GM12874 (cell line): ENCODE results near the gene THSD7B.

Experiments used
- CTCF ChIP-seq: IDR thresholded peaks from 2 replicates; pipeline ENCODE4 v1.5.1; 2011; ENCODE audit warnings: low read depth, mild to moderate bottlenecking, control low read depth, low read length, moderate library complexity; ENCODE audit not compliant: insufficient read depth

The THSD7B gene

GRCh38 chr2:137507237-137507636 is 741.9 kb downstream of the THSD7B start:
- TF ChIP-seq CTCF: no peak

DNA sequence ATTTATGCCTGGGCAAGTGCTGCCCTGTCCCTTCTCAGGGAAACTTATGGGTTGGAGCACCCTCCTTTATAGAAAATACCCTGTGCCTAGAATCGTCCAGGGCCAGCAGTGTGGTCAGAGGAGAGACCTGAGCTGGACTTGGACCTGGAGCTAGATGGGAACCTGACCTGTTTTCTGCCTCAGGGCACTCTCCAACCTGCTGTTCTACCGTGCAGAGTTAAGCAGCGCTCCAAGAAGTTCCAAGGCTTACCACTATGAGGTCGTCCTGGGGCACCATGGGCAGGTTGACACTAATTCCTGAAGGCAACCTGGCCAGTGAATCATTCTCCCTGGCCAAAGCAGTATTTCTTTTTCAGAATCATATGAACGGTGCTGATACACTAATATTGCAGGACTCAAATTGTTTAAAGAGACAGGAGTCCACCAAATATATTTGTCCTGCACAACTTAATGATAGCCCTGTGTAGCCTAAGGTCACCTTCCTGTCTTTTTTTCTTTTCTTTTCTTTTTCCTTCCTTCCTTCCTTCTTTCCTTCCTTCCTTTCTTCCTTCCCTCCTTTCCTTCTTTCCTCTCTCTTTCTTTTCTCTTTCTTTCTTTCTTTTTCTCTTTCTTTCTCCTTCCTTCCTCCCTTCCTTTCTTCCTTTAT is 743.5 kb downstream of the THSD7B start:
- no peak for TF ChIP-seq CTCF

DNA sequence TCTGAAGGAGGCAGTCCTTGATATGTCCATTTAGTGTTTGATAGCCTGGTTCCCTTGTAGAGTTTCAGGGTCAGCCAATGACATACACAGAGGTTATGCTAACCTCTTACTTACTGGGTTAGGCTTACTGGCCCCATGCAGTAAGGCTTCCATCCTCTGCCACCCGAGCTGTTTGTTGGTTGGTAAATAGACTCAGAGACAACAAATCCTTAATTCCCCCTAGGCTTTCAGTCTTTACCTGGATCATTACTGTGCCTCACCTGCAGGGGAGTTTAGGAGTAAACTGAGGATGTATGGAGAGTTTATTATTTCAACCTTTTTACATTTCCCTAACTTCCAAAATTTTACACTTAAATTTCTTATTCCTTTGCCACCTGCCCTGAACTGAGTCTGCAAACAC is 746.2 kb downstream of the THSD7B start:
- no peak for TF ChIP-seq CTCF

GRCh38 chr2:137521653-137522619 is 756.6 kb downstream of the THSD7B start:
- no peak for TF ChIP-seq CTCF

GRCh38 chr2:137522620-137523011 is 757.3 kb downstream of the THSD7B start:
- no peak for TF ChIP-seq CTCF

DNA sequence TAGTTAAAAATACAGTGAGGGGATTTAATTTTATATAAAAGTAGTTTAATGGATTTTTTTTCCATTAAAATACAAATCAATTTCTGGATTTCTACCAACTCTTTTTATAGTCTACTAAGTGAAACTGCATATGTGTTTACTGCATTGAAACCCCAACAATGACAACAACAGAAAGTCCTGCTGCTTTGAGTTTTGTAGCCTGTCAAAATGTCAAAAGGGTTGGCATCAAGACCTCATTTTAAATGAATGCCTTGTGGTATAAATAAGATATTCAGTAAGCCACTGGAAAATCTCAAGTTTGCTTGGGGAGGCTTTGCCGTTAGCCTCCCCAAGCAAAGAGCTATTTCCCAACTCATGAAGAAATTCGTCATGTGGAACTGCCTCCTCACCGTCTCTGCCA is 758.6 kb downstream of the THSD7B start:
- TF ChIP-seq CTCF: no peak

DNA sequence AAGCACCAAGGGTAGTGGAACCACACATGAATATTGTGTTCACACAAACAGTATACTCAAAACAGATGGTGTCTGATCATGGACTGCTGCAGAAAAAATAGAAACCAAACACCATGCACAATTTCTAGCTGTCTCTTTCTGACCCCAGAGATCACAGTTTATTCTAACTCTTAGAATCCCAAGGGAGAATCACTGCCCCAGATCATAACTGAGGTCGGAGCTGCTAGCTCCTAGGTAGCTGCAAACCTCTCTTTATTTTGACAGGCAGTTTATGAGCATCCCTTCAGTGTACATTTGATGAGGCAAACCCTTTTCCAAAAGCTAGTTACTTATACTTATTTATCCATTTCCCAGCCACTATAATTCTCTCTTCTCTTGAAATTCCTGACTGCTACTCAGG is 759.8 kb downstream of the THSD7B start:
- no peak for TF ChIP-seq CTCF
